H1 (cell line): Measurements from ENCODE around the gene ERGIC3. TPM values are rescaled to one million over a fixed set of nuclear protein-coding genes. Genes with fewer than 3 reads are reported as not detected.
A peak's percentile ranks its signal among the peaks of the same experiment; 100 is the strongest.

Experiments used
- EZH2 ChIP-seq: fragments of 200-600 bp; sonication (generic); IDR thresholded peaks from 2 replicates; pipeline ENCODE4 v1.7.1; 2012; ENCODE audit warnings: low read depth, mild to moderate bottlenecking, moderate library complexity, low read length, inconsistent platforms; ENCODE audit not compliant: severe bottlenecking
- FOSL1 ChIP-seq: IDR thresholded peaks from 2 replicates; pipeline ENCODE4 v1.6.1; 2011; ENCODE audit warnings: mild to moderate bottlenecking, low read depth, low read length, moderate library complexity; ENCODE audit not compliant: insufficient read depth
- KDM1A ChIP-seq: fragments of 200-600, 300-600 bp; sonication (generic); IDR thresholded peaks from 2 replicates; pipeline ENCODE4 v1.7.1; 2016; ENCODE audit warnings: mild to moderate bottlenecking, low read length, borderline replicate concordance
- KDM4A ChIP-seq: IDR thresholded peaks from one replicate; pipeline ENCODE4 v1.7.1; 2012; ENCODE audit warnings: low read depth, mild to moderate bottlenecking, moderate library complexity, low read length, inconsistent platforms; ENCODE audit not compliant: severe bottlenecking
- MAFK ChIP-seq: IDR thresholded peaks from 2 replicates; pipeline ENCODE4 v1.6.1; 2012; ENCODE audit warnings: low read depth, mild to moderate bottlenecking, improper control_type of control experiment, low read length
- POLR2AphosphoS5 ChIP-seq: IDR thresholded peaks from 2 replicates; pipeline ENCODE4 v1.6.1; 2011; ENCODE audit warnings: low read depth, low read length
- RXRA ChIP-seq: IDR thresholded peaks from 2 replicates; pipeline ENCODE4 v1.6.1; 2011; ENCODE audit warnings: low read depth, mild to moderate bottlenecking, low read length, moderate library complexity; ENCODE audit not compliant: insufficient read depth
- TCF12 ChIP-seq: IDR thresholded peaks from 2 replicates; pipeline ENCODE4 v1.6.1; 2011; ENCODE audit warnings: low read depth, mild to moderate bottlenecking, low read length
- YY1 ChIP-seq: IDR thresholded peaks from 2 replicates; pipeline ENCODE4 v1.6.1; 2011; ENCODE audit warnings: low read depth, mild to moderate bottlenecking, low read length
- ZNF274 ChIP-seq: IDR thresholded peaks from 2 replicates; pipeline ENCODE4 v1.7.0; 2012; ENCODE audit warnings: low read length, borderline replicate concordance; ENCODE audit errors: extremely low read depth
- polyA plus RNA-seq, 7 experiments: library from polyadenylated mRNA; depleted of rRNA in 3 of 7; stranded (reverse) in 5 of 7; unstranded in 2 of 7; fragments of >200 nt in 5 of 7; fragments of 200-250 nt in 2 of 7; gene quantifications; 1 replicate in 5 of 7; 2 replicates in 1 of 7; 4 replicates in 1 of 7; pipeline versions ENCODE4 v1.2.1 to v1.2.3, GENCODE V29; 2011 to 2013; ENCODE audit warnings: missing spikeins in 2 of 7, mixed read lengths in 2 of 7
- total RNA-seq: library from RNA; stranded (reverse); fragmentation: NEBNext Ultra II Directional; extraction: Animal tissue kit (Norgen Biotek cat#: 25700); gene quantifications from 2 replicates; pipeline ENCODE4 v1.2.1, GENCODE V29; 2021
- TF ChIP-seq, protein P1 (sequence below): IDR thresholded peaks from 2 replicates; pipeline ENCODE4 v1.6.1; 2012; ENCODE audit warnings: inconsistent platforms

Gene ERGIC3
- total and polyA plus RNA-seq, 2 of the 8 experiments (the other 6 are each of a cell fraction or from before 2014, with no cell fraction given) = 178 to 341 TPM

DNA sequence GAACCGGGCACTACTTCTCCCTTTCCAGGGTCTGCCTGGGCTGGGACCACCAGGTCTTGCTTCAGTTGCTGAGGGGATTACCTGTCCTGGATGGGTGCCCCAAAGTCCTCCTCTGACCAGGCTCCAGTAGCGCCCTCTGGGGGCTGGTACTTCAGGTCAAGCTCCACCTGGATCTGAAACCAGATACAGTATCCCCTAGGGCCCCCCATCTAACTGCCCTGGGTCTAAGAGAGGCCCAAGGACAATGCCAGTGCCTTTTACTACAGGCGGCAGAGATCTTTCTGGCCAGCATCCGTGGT lies 62.5 kb downstream of the ERGIC3 start (continued):
- TF ChIP-seq, protein P1, sequence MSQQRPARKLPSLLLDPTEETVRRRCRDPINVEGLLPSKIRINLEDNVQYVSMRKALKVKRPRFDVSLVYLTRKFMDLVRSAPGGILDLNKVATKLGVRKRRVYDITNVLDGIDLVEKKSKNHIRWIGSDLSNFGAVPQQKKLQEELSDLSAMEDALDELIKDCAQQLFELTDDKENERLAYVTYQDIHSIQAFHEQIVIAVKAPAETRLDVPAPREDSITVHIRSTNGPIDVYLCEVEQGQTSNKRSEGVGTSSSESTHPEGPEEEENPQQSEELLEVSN = no peak
- TF ChIP-seq EZH2 = no peak
- TF ChIP-seq KDM4A = no peak
- 0 out of 2 replicates have a peak, but pooled peaks have one; percentile 25 for TF ChIP-seq TCF12
- TF ChIP-seq POLR2AphosphoS5 = no peak
- TF ChIP-seq KDM1A = no peak
- no peak for TF ChIP-seq YY1
- TF ChIP-seq FOSL1 = no peak
- no peak for TF ChIP-seq ZNF274
- TF ChIP-seq RXRA = no peak
- no peak for TF ChIP-seq MAFK
